ENCODE results near the gene CD79B. TPM values are rescaled to one million over a fixed set of nuclear protein-coding genes. Genes with fewer than 3 reads are reported as not detected.

Gene CD79B
- total and polyA plus RNA-seq, 9 of the 15 experiments (the other 6 are each of a cell fraction or from before 2014, with no cell fraction given) = 0.15 to 0.62 (median 0.44) TPM; not detected in 2

GRCh38 chr17:63946440-63947363 is 14.6 kb upstream of the CD79B start (continued):
- TF ChIP-seq SMC3 (conservative IDR thresholded peaks at IDR 0.05; ENCODE audit: insufficient read depth, low read depth, low read length) (peak; percentile 55; the same call in 1 of the 2 replicates), ZNF408 (CRISPR knock-in tag; IDR thresholded peaks at IDR 0.05; ENCODE audit: low read depth) (no peak), YY1 (IDR thresholded peaks at IDR 0.05; ENCODE audit: borderline replicate concordance in 1 of 3, control insufficient read depth in 1 of 3, extremely low read depth in 1 of 3, insufficient read depth in 3 of 3, insufficient read length in 1 of 3, insufficient replicate concordance in 2 of 3, low read depth in 1 of 3, low read length in 2 of 3) (peak in 1 of 3 experiments; percentile 11), CSDE1 (IDR thresholded peaks at IDR 0.05) (no peak), HNRNPK (IDR thresholded peaks at IDR 0.05; ENCODE audit: low read depth, low read length, poor library complexity, severe bottlenecking) (no peak), CLOCK (CRISPR knock-in tag; IDR thresholded peaks at IDR 0.05; ENCODE audit: borderline replicate concordance) (no peak), GABPB1 (CRISPR knock-in tag; IDR thresholded peaks at IDR 0.05) (peak; percentile 9; the same call in 1 of the 2 replicates), BDP1 (IDR thresholded peaks at IDR 0.05; ENCODE audit: insufficient read depth, insufficient read length) (no peak), RFX7 (CRISPR knock-in tag; IDR thresholded peaks at IDR 0.05) (no peak)
